Right kidney (tissue), 1 donor: ENCODE data around the gene GOLGA6L10.
"Not testable (repeated sequence)": the region's sequence is repeated elsewhere in the genome, so short reads cannot be mapped to it uniquely, and the experiment has no call there.

Source experiments
- DNase-seq: peaks from one replicate; pipeline ENCODE4 v3.0.0-alpha.2; 2016

The GOLGA6L10 gene

GRCh38 chr15:82343851-82344250 is 5.4 kb downstream of the GOLGA6L10 start:
- DNase-seq: not testable (repeated sequence)

DNA sequence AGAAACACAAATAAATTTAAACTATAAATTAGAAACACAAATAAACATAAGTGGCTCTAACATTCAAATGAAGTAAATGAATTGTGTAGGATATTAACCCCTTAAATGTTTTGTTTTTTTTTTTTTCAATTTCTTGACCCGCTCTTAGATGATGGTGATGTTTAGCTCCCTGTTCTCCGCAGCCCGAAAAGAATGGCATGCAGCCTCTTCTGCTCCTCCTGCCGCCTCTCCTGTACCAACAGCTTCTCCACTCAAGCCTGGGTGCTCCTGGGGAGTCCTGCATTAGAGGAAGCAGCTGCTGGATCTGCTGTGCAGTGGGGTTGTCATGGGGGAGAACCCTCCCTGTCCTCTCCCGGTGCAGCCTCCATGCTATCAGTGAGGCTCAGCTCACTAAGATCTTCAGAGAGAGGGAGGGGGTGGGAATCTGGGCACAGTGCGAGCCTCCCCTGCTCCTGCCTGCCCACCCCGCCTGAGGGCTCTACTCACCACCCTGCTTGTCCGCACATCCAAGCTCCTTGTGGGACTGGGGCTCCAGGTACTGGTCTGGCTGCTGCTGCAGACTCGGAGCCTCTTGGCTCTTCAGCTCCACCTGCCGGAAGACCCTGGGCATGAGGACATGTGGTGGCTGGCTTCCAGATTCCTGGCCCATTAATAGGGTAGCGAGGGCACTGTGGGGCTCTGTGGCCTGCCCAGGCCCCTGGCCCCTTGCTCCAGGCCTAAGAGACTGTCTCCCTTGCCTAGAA is 6.5 kb downstream of the GOLGA6L10 start:
- DNase-seq: not testable (repeated sequence)

DNA sequence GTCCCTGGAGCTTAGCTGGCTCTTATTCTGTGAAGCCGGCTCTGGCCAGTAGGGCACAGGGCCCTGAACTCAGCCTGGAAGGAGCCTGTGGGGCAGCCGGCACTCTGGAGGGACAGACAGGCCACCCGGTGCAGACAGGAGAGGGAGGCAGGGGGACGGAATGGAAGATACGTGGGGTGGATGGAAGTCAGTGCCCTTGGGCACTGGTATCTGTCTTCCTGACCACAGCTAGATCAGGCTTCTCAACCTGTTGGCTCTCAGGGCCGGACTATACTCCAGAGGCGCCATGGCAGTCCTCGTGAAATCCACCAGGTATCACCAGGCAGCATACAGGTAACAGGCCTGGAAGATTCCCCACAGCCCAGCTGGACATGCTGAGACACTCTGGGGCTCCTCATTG is 10.7 kb downstream of the GOLGA6L10 start:
- not testable (repeated sequence) for DNase-seq

- DNase-seq: not testable (repeated sequence)
These were observed 11.2 kb downstream of the GOLGA6L10 start for GRCh38 chr15:82338053-82338452.

GRCh38 chr15:82337051-82337450 is 12.2 kb downstream of the GOLGA6L10 start:
- DNase-seq: not testable (repeated sequence)

DNA sequence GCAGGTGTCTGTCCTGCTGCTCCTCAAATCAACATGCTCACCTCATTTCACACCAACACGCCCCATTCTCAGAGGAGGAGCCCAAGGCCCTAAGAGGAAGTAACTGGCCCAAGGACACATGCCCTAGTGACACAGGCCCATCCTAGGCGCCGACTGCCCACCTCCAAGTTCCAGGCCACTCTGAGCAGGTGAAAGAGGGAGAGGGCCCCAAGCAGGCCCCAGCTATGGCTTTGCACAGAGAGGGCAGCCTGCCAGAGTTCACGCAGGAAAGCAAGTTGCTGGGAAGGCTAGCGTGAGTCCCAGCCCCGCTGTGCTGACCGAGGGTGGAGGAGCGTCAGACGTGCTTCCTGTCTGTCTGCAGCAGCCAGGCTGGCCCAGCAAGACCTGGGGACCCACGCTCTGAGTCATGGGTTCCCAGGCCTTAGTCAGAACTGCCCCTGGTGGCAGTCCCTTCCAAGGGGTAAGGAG is 13.1 kb downstream of the GOLGA6L10 start:
- not testable (repeated sequence) for DNase-seq

DNA sequence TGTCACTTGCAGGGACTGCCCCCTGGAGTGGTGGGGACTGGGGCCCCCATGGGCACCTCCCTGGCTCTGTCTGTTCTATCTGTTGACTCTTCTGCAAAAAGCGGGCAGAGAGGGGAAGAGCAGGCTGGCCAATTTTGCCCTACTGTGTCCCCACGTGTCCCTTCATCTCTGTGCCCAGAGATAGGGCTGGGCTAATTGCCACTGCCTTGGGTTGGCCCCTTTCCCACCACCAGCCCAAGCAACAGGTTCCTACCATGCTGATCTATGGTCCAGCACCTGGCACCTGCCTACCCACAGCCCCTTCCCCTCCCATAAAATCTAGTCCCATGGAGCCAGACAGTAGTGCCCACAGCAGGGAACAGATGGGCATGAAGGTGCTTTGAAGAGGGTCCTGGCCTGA is 14.3 kb downstream of the GOLGA6L10 start:
- DNase-seq: not testable (repeated sequence)

GRCh38 chr15:82334554-82334932 is 14.7 kb downstream of the GOLGA6L10 start:
- not testable (repeated sequence) for DNase-seq

GRCh38 chr15:82333603-82334553 is 15.4 kb downstream of the GOLGA6L10 start:
- not testable (repeated sequence) for DNase-seq

GRCh38 chr15:82332711-82333602 is 16.3 kb downstream of the GOLGA6L10 start:
- not testable (repeated sequence) for DNase-seq

GRCh38 chr15:82331576-82332304 is 17.5 kb downstream of the GOLGA6L10 start:
- not testable (repeated sequence) for DNase-seq

DNA sequence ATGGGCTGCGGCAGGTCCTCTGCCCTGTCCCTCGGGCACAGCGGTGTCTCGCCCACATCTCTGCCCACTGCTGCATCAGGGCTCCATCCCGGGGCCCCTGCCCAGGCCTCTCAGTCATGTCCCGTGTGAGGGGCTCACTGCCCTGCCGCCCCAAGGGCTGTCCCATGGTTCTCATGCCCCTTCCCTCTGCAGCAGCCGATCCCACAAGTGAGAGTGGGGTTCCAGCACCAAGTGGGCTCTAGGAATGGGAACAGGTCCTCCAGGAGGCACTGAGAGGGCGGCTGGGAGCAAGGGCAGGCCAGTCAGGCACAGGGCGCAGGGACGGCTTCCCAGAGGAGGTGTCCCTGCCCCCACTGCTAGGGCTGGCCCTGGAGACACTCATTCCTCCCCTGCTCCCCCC is 18.4 kb downstream of the GOLGA6L10 start:
- not testable (repeated sequence) for DNase-seq

DNA sequence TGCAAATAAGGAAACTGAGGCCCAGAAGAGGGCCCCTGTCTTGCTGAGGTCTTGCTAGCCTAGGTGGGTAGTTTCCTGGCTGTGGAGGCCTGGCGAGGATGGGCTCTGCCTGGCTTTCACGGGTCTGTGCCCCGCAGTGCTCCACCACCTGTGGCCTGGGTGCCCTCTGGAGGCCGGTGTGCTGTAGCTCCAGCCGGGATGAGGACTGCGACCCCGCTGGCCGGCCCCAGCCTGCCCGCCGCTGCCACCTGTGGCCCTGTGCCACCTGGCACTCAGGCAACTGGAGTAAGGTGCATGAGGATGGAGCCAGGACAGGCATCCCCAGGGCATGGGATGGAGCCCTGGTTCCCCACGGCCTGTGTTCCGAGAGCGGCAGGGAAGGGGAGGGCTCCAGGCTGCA is 20.2 kb downstream of the GOLGA6L10 start:
- not testable (repeated sequence) for DNase-seq

- DNase-seq: not testable (repeated sequence)
These were observed 21.9 kb downstream of the GOLGA6L10 start for GRCh38 chr15:82327372-82327771.

- DNase-seq: not testable (repeated sequence)
These were observed 22.4 kb downstream of the GOLGA6L10 start for GRCh38 chr15:82326896-82327295.

GRCh38 chr15:82325646-82326045 is 23.6 kb downstream of the GOLGA6L10 start:
- DNase-seq: not testable (repeated sequence)

DNA sequence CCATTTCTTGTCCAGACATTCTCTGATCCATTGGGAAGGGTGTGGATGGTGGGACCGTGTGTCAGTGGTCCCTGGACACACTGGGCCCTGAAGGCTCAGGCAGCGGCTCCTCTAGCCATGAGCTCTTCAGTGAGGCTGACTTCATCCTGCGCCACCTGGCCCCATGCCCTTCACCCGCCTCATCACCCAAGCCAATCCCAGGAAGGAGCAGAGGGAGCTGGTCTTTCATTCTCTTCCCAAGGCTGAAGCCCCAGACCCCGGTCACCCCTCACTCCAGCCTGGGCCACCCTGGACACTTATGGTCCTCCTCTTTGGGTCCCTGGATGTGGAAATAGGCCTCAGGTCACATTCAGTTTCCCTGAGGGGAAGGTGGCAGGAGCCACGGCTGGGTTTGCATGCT is 24.4 kb downstream of the GOLGA6L10 start:
- not testable (repeated sequence) for DNase-seq

DNA sequence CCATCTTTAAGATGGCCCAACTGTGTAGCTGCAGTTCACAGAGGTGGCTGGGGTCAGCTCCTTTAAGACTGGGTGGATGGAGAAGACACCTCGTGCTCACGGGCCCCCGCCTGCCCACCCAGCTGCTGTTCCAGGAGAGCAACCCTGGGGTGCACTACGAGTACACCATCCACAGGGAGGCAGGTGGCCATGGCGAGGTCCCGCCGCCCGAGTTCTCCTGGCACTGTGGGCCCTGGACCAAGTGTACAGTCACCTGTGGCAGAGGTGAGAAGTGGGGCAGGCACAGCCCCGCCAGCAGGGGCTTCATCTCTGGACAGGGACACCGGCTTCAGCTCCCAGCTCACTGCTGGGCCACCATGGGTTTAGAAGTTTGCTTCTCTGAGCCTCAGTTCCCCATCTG is 26.8 kb downstream of the GOLGA6L10 start:
- not testable (repeated sequence) for DNase-seq

DNA sequence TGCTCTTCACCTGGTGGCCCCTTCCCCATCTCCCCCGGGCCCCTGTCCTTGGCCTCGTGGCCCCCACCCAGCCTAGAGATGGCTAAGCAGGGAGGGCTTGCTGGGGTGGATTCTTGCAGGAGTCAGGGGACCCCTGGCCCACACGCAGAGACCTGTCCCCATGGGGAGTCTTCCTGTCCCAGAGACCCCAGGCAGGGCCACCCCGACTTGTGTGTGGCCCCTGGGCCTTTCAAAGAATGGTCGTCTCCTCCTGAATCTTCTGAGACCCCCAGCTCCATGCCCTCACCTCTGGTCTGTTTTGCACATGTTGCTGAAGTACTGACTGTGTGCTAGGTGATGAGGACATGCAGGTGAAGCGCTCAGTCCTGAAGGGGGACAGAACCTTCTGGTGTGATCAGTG is 28.4 kb downstream of the GOLGA6L10 start:
- DNase-seq: not testable (repeated sequence)

- not testable (repeated sequence) for DNase-seq
These were observed 29.6 kb downstream of the GOLGA6L10 start for GRCh38 chr15:82319522-82320278.
